ENCODE results near the gene KCTD16. TPM values are rescaled to one million over a fixed set of nuclear protein-coding genes. Genes with fewer than 3 reads are reported as not detected.

The KCTD16 gene
- total and polyA plus RNA-seq, 2 experiments from 2014 or later, result 0.02 to 0.76 TPM

GRCh38 chr5:144232285-144232684 lies 61.6 kb downstream of the KCTD16 start:
- no peaks in the 10 kb centered on the region for H3K27me3 Mint-ChIP-seq (ENCODE audit: insufficient read depth, low read depth, poor library complexity)
- ATAC-seq (no peak), DNase-seq (ENCODE audit: low spot score) (no peak)
- H3K27me3 ChIP-seq (ENCODE audit: insufficient read depth), result no peaks in the 10 kb centered on the region
- H2AFZ ChIP-seq, result no peak overlapping the region
- no peak overlapping the region for H3K4me3 Mint-ChIP-seq
- H4K20me1 ChIP-seq (replicated peaks; ENCODE audit: insufficient read depth), result no peaks in the 10 kb centered on the region
- H3K4me3 ChIP-seq, result no peak overlapping the region
- H3K36me3 Mint-ChIP-seq (ENCODE audit: low read depth), result no peaks in the 10 kb centered on the region
- H3K4me2 ChIP-seq, result no peak overlapping the region
- H3K36me3 ChIP-seq (ENCODE audit: insufficient read depth), result no peaks in the 10 kb centered on the region
- H3F3A ChIP-seq (replicated peaks; ENCODE audit: low read depth), result no peaks in the 10 kb centered on the region
- TF ChIP-seq POLR2AphosphoS5 (IDR thresholded peaks at IDR 0.05; ENCODE audit: low read depth) (no peak), ZNF114 (CRISPR knock-in tag; IDR thresholded peaks at IDR 0.05) (no peak), NANOG (IDR thresholded peaks at IDR 0.05; ENCODE audit: borderline replicate concordance) (no peak), STAT1 (IDR thresholded peaks at IDR 0.05; ENCODE audit: unreplicated experiment) (no peak), ZNF462 (CRISPR knock-in tag; IDR thresholded peaks at IDR 0.05) (no peak), EZH2 (IDR thresholded peaks at IDR 0.05; ENCODE audit: low read depth, unreplicated experiment) (no peak)
- H3K9me2 ChIP-seq (ENCODE audit: insufficient read depth), result peaks cover 5% of the 10 kb centered on the region
- H3K4me1 Mint-ChIP-seq, result 0 out of 3 replicates have a peak, but pooled peaks cover 2% of the 10 kb centered on the region
- H3K27ac Mint-ChIP-seq, result no peak overlapping the region
- no peaks in the 10 kb centered on the region for H3K4me1 ChIP-seq (ENCODE audit: insufficient read depth)
- no peaks in the 10 kb centered on the region for H3K79me2 ChIP-seq (replicated peaks; ENCODE audit: insufficient read depth)
- H3K27ac ChIP-seq (ENCODE audit: low read depth), result no peak overlapping the region
- H3K9me3 Mint-ChIP-seq, result no peaks in the 10 kb centered on the region

GRCh38 chr5:144236499-144236898 lies 65.8 kb downstream of the KCTD16 start:
- no peak overlapping the region for H3K4me3 Mint-ChIP-seq
- no peak overlapping the region for H3K4me3 ChIP-seq
- no peaks in the 10 kb centered on the region for H3K79me2 ChIP-seq (replicated peaks; ENCODE audit: insufficient read depth)
- no peak overlapping the region for H3K27ac Mint-ChIP-seq
- no peaks in the 10 kb centered on the region for H3K27me3 Mint-ChIP-seq (ENCODE audit: insufficient read depth, low read depth, poor library complexity)
- peaks cover 18% of the 10 kb centered on the region; the same call in 2 of the 3 replicates for H3K4me1 Mint-ChIP-seq
- H3K27ac ChIP-seq (ENCODE audit: low read depth), result no peak overlapping the region
- no peaks in the 10 kb centered on the region for H4K20me1 ChIP-seq (replicated peaks; ENCODE audit: insufficient read depth)
- no peaks in the 10 kb centered on the region for H3F3A ChIP-seq (replicated peaks; ENCODE audit: low read depth)
- H3K9me2 ChIP-seq (ENCODE audit: insufficient read depth), result peaks cover 5% of the 10 kb centered on the region
- H3K36me3 ChIP-seq (ENCODE audit: insufficient read depth), result no peaks in the 10 kb centered on the region
- DNase-seq (ENCODE audit: low spot score), result no peak
- H3K4me1 ChIP-seq (ENCODE audit: insufficient read depth), result peaks cover 17% of the 10 kb centered on the region
- no peak overlapping the region for H2AFZ ChIP-seq
- TF ChIP-seq CTCF (conservative IDR thresholded peaks at IDR 0.05; ENCODE audit: low read depth in 2 of 2), result no peak
- no peak for ATAC-seq
- H3K27me3 ChIP-seq (ENCODE audit: insufficient read depth), result no peaks in the 10 kb centered on the region
- H3K4me2 ChIP-seq, result no peak overlapping the region
- no peaks in the 10 kb centered on the region for H3K9me3 Mint-ChIP-seq
- no peaks in the 10 kb centered on the region for H3K36me3 Mint-ChIP-seq (ENCODE audit: low read depth)
